ENCODE data around the gene ZBTB8B. TPM values are rescaled to one million over a fixed set of nuclear protein-coding genes. Genes with fewer than 3 reads are reported as not detected.

ZBTB8B gene
- total RNA-seq, 1 experiment from 2014 or later: 0.22 TPM

- Histone ChIP-seq H3K79me2 (ENCODE audit: low read length) (no peaks in the 10 kb centered on the region), H3K27ac (ENCODE audit: low read length) (no peak overlapping the region), H4K20me1 (ENCODE audit: low read length) (no peaks in the 10 kb centered on the region), H3K9me3 (ENCODE audit: low read length) (no peaks in the 10 kb centered on the region), H3F3A (ENCODE audit: low read length, unreplicated experiment) (no peaks in the 10 kb centered on the region), H3K4me2 (ENCODE audit: low read length) (peak overlapping the region; percentile 74), H3K27me3 (ENCODE audit: low read length) (peaks cover 26% of the 10 kb centered on the region), H3K9me2 (replicated peaks; ENCODE audit: low read length) (no peaks in the 10 kb centered on the region), H3K4me3 (ENCODE audit: low read length) (peak overlapping the region; percentile 36), H3K9ac (ENCODE audit: low read length) (no peak overlapping the region), H3K4me1 (ENCODE audit: insufficient read depth, low read length) (no peaks in the 10 kb centered on the region), H3K36me3 (ENCODE audit: low read depth, low read length) (no peaks in the 10 kb centered on the region), H2AFZ (ENCODE audit: low read length) (peak overlapping the region; percentile 30; the same call in 1 of the 2 replicates)
- POLR2A ChIA-PET (ENCODE audit: unreplicated experiment): interaction anchor here (0.6 kb wide), 1 partner anchor 12 kb away, joined by 3 read pairs; no protein-coding TSS in a partner anchor
- DNase-seq: peak; percentile 17
- ATAC-seq: peak; percentile 71
- no TSS peak for BruUV-seq (replicated peaks)
- TF ChIP-seq EZH2 (IDR thresholded peaks at IDR 0.05; ENCODE audit: low read length, unreplicated experiment): no peak
- no peak for TF ChIP-seq CTCF (conservative IDR thresholded peaks at IDR 0.05; ENCODE audit: low read depth, low read length)
- TF ChIP-seq EZH2phosphoT487 (IDR thresholded peaks at IDR 0.05; ENCODE audit: borderline replicate concordance, low read length): no peak
- CTCF ChIA-PET: no interaction called here
- intact Hi-C loops (cut with micrococcal nuclease): no loop called here
Measured at GRCh38 chr1:32426489-32427255, 38.2 kb upstream of the ZBTB8B start.

GRCh38 chr1:32427264-32427963, 37.5 kb upstream of the ZBTB8B start:
- BruUV-seq (replicated peaks): no TSS peak
- Histone ChIP-seq H3K9me2 (replicated peaks; ENCODE audit: low read length) (no peaks in the 10 kb centered on the region), H3K27ac (ENCODE audit: low read length) (no peak overlapping the region), H3K79me2 (ENCODE audit: low read length) (no peaks in the 10 kb centered on the region), H3K27me3 (ENCODE audit: low read length) (peaks cover 26% of the 10 kb centered on the region), H3K9ac (ENCODE audit: low read length) (no peak overlapping the region), H3K4me2 (ENCODE audit: low read length) (no peak overlapping the region), H3K4me1 (ENCODE audit: insufficient read depth, low read length) (no peaks in the 10 kb centered on the region), H3K9me3 (ENCODE audit: low read length) (no peaks in the 10 kb centered on the region), H3F3A (ENCODE audit: low read length, unreplicated experiment) (no peaks in the 10 kb centered on the region), H2AFZ (ENCODE audit: low read length) (no peak overlapping the region), H4K20me1 (ENCODE audit: low read length) (no peaks in the 10 kb centered on the region), H3K4me3 (ENCODE audit: low read length) (no peak overlapping the region), H3K36me3 (ENCODE audit: low read depth, low read length) (no peaks in the 10 kb centered on the region)
- CTCF ChIA-PET: no interaction called here
- POLR2A ChIA-PET (ENCODE audit: unreplicated experiment): interaction anchor here (0.6 kb wide), 1 partner anchor 639 kb away, joined by 6 read pairs; no protein-coding TSS in a partner anchor
- intact Hi-C loops (cut with micrococcal nuclease): no loop called here
- ATAC-seq: no peak
- TF ChIP-seq CTCF (conservative IDR thresholded peaks at IDR 0.05; ENCODE audit: low read depth, low read length) (no peak), EZH2 (IDR thresholded peaks at IDR 0.05; ENCODE audit: low read length, unreplicated experiment) (no peak), EZH2phosphoT487 (IDR thresholded peaks at IDR 0.05; ENCODE audit: borderline replicate concordance, low read length) (no peak)
- DNase-seq: no peak
